Retina (tissue), 1 donor: ENCODE data around the gene FGFR2.

ENCODE experiments used
- DNase-seq: peaks from one replicate; pipeline ENCODE4 v3.0.0-alpha.2; 2016

FGFR2 gene

GRCh38 chr10:121609426-121610380, 11.5 kb upstream of the FGFR2 start:
- DNase-seq: no peak

DNA sequence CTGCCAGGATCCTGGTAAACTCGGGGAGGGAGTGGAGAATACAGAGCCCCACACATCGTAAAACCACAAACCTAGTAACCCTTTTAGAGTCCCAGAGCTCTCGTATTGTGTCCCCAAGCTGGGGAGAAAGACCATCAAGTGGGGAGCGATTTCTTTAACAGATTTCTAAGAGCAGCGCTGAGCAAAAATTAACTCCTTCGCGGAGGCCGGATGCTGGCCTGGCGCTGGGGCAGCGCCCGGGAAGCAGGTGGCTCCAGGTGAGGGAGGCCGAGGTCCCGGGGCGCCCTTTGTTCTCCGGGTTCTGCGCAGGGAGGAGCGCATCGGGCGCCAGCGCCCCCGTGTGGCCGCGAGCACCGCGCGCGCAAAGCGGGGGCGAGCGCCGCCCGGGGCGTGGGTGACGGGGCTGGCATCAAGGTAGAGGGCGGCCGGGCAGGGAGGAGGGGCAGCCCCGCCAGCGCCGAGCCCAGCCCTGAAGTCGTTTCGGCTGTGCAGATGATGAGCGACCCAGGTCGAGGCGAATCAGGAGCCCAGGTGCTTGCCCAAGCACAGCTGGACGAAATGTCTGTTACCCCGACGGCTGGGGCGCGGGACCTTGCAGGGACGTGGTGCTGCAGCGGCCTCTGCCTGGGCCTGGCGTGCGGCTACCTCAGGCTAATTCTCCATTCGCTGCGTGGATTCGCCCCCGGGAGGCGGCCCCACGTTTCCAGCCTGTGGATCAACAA, 10.4 kb upstream of the FGFR2 start:
- peak; percentile 88 for DNase-seq

DNA sequence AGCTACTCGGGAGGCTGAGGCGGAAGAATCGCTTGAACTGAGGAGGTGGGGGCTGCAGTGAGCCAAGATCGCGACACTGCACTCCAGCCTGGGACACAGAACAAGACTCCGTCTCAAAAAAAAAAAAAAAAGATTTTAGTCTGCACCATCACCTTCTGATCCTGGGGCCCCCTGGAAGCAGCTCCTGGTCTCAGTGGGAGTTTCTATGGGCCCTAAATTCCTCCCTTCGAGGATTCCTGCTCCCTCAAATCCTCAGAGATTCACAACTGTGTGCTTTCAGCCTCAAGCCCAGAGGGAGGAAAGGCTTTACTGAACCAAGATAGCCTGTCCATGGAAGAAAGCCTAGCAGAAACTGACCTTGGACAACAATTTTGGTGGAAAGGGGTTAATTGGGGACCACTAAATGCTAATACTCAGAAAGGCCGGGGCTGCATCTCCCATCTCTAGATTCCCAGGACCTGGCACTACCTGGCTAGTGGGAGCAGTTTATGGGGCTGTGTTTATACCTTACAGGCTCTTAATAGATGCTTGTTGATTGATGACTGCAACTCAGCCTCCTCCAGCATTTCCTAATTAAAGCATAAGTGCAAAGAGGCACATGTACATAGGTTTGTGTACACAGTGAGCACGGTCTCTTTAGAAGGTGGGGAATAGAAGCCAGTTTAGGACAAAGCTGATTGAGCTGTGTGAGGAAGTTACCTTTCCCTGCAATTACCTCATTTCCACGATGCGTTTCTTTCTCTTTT, 9.2 kb upstream of the FGFR2 start:
- DNase-seq: no peak

- DNase-seq: no peak
Measured at GRCh38 chr10:121605708-121606107, 7.5 kb upstream of the FGFR2 start.

DNA sequence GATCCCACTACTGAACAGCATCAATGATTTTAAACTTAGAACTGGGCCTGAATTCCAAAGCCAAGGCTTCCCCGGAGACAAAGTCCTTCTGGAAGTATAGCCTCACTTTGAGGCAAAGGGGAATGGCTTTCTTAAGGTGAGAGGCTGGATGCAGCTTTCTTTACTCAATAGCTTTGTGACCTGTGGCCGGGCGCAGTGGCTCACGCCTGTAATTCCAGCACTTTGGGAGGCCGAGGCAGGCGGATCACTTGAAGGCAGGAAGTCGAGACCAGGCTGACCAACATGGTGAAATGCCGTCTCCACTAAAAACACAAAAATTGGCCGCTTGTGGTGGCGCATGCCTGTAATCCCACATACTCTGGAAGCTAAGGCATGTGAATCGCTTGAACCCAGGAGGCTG, 3.2 kb upstream of the FGFR2 start:
- no peak for DNase-seq

GRCh38 chr10:121600611-121601010, 2.4 kb upstream of the FGFR2 start:
- no peak for DNase-seq

DNA sequence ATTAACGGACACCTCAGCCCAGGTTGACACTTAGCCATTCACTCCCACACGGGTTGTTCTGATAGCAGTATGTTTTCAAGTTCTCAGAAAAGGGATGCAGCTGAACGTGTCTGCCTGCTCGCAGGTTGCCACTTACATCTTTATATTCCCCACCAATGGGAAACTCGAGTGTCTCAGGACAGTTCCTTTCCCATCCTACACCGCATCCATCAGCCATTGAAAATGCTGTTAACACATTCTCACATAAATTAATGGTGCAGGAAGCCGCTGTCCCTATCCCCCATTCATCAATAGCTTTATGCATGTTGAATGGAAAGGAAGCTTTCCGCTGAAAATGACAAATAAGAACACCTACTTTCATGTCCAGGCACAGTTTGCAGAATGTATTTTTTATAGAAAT, 1.7 kb upstream of the FGFR2 start:
- no peak for DNase-seq

DNA sequence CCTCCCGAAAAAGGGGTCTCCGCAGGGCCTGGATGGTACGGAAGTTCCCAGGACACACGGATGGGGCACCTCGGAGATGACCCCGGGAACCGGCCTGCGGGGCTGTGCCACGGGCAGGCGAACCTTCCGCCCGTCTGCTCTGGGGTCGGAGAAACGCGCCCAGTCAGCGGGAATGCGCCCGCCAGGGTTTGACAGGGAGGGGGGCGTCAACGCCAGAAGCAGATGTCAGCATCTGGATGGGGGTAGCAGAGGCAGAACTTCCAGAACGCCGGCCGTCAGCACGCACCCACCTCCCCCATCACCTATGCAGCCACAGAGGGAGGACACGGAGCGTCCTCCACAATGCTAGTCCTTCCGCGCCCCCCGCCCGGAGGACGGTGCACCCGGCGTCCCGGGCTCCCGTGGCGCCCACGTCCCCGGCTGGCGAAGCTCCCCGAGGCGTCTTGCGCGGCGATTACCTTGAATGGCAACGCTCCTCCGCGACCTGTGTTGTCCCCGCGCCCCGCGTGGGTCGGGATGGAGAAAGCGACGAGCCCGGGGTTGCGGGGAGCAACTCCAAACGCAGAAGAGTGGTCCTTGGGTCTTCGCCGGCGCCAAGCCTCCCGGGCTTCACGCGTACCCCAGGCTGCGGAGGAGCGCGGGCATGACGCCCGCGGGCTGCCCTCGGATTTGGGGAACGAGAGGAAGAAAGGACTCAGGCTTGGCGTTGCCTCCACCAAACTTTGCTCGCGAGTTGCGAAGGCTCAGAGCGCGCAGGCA, 561 bp downstream of the FGFR2 start:
- peak; percentile 75 for DNase-seq

DNA sequence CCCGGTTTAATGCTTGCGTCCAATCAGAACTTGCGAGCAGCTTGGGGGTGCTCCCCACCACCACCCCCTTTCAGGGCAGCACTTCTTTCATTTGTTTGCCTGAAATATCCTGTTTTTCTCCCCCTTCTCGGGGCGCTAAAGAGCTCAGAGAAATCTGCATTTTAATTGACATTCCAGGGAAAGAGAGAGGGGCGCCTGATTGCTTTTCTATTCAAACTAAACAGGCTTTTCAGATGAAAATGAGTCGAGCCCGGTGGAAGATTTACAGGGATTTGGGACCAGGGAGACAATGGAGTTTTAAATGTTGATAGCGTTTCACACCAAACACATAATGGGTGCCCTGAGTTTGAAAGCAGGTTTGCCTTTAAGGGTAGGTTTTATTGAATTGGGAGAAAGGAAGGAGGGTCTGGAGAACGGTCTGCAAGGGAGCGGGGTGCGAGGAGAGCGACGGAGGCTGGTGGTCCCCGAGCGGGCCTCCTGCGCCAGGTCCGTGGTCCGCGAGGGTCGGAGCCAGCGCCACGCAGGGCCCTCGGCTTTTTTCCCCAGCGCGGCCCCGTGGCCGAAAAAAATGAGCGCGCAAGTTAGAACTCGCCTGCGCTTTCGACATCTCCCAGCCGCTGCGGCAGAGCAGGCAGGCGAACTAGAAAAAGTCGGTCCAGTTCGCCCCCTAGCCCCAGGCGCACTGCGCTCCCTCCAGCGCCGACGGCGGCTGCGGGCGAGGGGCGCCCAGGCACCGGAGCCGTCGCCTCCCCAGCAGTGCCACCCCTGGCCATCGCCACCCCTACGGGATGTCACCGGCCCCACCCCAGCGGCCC, 1.3 kb downstream of the FGFR2 start:
- peak; percentile 65 for DNase-seq

DNA sequence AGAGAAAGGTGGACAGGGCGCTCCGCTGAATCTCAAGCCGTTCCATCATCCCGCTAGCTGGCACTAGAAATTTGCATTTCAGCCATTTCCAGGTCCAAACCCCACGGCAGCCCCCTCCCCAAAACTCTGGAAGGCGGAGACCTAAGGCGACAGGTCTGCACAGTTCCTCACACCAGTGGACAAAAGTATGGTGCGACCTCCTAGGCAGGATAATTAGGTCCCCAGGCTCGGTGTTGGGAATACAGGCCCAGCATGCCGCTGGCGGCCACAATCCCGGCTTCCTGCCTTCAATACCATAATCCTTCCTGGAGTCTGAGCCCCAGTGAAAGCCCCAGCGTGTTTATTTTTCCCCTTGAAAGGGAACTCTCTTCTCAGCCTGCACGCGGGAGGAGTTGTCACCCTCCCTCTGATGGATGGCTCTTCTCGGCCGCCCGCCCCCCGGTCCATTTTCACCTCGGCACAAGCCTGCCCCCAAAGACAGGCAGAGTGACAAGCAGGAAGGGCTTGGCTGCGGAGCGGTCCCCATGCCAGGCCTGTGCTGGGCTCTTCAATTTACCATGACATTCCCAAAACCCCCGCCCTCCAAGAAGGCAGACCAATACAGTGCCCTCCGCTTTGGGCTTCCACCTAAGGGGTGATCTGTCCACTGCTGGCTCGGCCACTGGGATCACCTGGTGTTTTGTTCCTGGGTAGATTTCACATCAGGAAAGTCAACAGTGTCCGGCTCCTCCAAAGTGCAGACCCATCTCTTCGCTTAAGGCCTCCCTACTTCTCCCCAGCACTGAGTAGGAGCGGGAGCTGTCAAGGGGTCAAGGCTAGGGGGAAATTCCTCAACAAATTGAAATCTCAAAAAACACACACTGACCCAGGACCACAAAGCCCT, 2.2 kb downstream of the FGFR2 start:
- peak; percentile 60 for DNase-seq

DNA sequence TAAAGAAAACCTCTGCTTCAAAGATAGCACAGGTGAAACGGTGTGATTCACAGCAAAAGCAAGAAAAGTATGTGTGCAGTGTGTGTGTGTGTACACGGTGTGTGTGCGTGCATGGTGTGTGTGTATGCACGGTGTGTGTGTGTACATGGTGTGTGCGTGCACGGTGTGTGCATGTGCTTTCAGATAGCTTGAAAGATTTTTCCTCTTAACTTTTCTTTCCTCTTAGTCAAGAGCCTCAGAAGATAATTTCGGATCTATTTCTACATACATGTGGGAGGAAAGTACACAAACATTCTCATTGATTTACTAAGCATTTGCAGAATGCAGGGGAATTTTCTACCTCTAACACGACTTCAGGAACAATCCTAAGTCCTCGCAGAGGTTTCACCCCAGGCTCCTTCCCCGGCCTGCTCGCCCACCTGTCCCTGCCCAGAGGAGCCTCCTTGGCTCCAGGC, 2.9 kb downstream of the FGFR2 start:
- DNase-seq: no peak

- DNase-seq: no peak
Measured at GRCh38 chr10:121594623-121595350, 3.5 kb downstream of the FGFR2 start.

- no peak for DNase-seq
Measured at GRCh38 chr10:121594076-121594475, 4.2 kb downstream of the FGFR2 start.

GRCh38 chr10:121593281-121594075, 4.8 kb downstream of the FGFR2 start:
- DNase-seq: no peak

- no peak for DNase-seq
Measured at GRCh38 chr10:121592155-121592890, 5.9 kb downstream of the FGFR2 start.

- DNase-seq: no peak
Measured at GRCh38 chr10:121591186-121591585, 7.1 kb downstream of the FGFR2 start.

DNA sequence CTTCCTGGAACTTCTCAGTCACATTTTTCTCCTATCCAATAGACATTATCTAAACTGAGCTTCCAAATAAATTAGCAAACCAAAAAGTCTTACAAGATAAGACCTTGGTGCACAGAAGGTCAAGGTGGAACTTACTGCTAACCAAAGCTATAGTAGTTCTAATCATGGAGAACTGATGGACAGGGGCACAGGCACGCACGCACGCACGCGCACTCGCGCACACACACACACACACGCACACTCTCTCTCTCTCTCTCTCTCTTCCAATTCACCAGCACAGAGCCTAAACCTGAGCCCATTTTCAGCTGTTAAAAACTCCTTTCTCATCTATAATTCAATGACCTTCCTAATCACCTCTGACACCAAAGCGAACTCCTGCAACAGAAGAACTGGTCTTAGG, 7.5 kb downstream of the FGFR2 start:
- DNase-seq: no peak

- no peak for DNase-seq
Measured at GRCh38 chr10:121589553-121589952, 8.7 kb downstream of the FGFR2 start.
